Activated CD8-positive, alpha-beta memory T cell treated with anti-CD3 and anti-CD28 coated beads for 36 hours (primary cell): ENCODE results near the gene RRP36. TPM values are rescaled to one million over a fixed set of nuclear protein-coding genes. Genes with fewer than 3 reads are reported as not detected.

Source experiments
- CTCF ChIA-PET: fragments of 350-600 bp; sonication (Branson Sonifier 250); formaldehyde crosslinking; loops from one replicate; lab custom pipeline; 2021; ENCODE audit warnings: antibody characterized with exemption; lab: Charles Lee
- POLR2A ChIA-PET: fragments of 350-600 bp; sonication (Branson Sonifier 250); formaldehyde crosslinking; loops from one replicate; lab custom pipeline; 2021; ENCODE audit warnings: antibody characterized with exemption; lab: Charles Lee
- total RNA-seq, 2 experiments: library from RNA; stranded (reverse); gene quantifications; one replicate each; pipeline ENCODE4 v1.2.3, GENCODE V29; 2021

RRP36 gene
- total RNA-seq, 2 experiments from 2014 or later, result 101 to 103 TPM

DNA sequence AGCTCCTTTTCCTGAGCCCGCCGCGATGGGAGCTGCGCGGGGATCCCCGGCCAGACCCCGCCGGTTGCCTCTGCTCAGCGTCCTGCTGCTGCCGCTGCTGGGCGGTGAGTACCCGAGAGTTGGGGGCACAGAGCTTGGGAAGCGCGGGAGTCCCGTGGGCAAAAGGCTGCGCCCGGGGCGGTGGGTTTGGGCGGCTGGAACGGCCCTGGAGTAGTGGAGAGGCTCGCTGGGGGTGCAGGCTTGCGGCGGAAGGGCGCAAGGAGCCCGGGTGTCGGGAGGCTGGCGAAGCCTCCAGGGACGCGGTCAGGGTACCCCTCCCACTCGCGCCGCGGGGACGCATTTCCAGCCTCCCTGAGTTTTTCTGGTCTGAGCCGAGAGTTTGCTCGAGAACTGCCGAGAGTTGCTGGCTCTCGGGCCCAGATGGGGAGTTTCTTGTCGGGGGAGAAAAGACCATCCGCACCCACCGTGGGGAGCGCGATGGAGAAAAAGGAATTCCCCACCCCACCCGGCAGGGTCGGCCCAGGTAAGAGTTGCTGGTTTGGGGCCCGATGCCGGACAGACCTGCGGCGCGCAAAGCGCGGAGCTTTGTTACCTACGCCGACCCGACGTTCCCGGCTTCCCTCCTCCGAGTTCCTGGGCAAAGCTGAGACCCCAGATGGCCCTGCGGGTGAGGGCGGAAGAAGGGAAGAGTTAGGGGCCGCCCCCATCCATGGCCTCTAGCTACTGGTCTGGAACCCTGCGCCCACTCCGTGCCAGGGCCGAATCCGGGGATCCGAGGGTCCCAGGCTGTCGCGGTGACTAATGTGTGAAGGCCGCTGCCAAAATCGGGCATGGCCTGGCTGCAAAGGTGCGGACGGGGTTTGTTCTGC lies 55.3 kb downstream of the RRP36 start:
- POLR2A ChIA-PET, result interaction anchor here (0.7 kb wide), 1 partner anchor 66 kb away, joined by 6 read pairs; no protein-coding TSS in a partner anchor
- CTCF ChIA-PET, result interaction anchor here (0.6 to 1.5 kb wide), 2 partner anchors 17 to 67 kb away, joined by 3 to 4 read pairs; no protein-coding TSS in a partner anchor

DNA sequence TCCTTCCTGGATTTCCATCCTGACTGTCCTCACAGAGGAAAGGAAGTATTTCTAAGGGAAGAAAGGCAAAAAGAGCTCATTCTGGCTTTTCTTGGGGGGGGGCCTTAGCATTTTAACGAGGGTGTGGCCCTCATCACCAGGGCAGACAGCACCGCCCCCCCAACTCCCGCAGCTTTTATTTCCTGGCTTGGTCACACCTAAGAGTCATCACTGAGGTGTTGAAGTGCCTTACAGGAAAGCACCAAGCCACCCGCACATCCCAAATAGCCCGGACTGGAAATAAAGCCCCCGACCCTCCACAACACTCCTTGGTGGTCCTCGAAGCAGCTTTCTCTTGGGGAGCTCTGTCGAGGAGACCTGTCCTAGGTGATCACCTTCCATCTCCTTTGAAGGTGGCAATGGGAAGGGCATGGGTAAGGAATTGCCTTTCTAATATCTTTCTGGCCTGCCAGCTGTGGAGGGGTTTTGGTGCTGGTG lies 55.9 kb downstream of the RRP36 start:
- ChIA-PET CTCF (interaction anchor here (0.6 kb wide), 1 partner anchor 16 kb away, joined by 3 read pairs; no protein-coding TSS in a partner anchor), POLR2A (no interaction called here)

DNA sequence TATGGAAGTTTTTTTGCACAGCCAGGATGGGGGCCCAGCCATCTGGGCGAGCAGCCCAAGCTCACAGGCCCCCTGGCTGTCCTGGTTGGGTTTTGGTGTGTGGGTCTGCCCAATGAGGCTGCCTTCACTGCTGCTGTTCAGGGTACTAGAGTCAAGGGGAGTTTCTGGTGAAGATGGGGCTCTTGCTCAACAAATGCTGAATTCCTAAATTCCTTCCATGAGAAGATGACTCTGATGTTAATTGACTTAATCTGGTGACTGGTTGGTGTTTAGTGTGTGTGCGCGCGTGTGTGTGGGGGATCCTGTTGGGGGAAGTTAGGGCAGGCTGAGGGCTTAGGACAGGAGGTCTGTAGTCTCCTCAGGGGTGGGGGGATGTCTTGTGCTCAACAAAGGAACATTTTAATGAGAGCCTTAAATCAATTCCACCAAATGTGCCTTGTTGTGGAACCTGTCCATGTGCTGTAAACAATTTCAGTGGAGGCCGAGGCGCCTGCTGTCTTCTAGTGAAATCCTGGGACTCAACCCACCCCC lies 56.6 kb downstream of the RRP36 start:
- POLR2A ChIA-PET, result no interaction called here
- CTCF ChIA-PET, result no interaction called here

DNA sequence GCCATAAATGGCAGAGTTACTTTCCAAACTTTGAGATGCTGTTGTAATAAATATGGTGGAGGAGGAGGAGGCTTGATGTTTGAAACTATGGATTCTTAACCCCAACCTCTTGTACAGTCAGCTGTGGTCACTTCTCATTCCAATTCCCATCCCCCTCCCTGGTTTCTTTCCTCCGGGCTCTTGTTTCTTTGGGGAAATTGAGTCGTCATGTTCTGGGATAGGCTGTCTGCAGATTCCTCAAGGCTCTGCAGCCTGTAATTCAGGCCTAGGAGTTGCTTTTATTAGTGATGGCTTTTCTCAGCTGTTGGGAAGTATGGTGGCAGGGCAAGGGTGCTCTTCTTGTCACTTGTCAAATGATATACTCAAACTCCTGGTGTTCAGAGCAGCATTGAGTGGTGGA lies 57.3 kb downstream of the RRP36 start:
- POLR2A ChIA-PET, result no interaction called here
- CTCF ChIA-PET, result no interaction called here

Other genes starting within 250 kb of the RRP36 start
- 10 to 100 TPM; 12.1 to 12.6 TPM for gene BICRAL, start 239.6 kb upstream of the RRP36 start, total RNA-seq
- gene RPL7L1, start 142.0 kb upstream of the RRP36 start, total RNA-seq, result 100 to 1,000 TPM; 205 to 206 TPM
- not detected for gene PTCRA, start 105.6 kb upstream of the RRP36 start, total RNA-seq
- gene CNPY3, start 92.1 kb upstream of the RRP36 start, total RNA-seq, result 10 to 100 TPM; 48.8 to 50.2 TPM
- under 1 TPM; 0.23 to 0.59 TPM for gene GNMT, start 60.9 kb upstream of the RRP36 start, total RNA-seq
- gene PEX6, start 42.4 kb upstream of the RRP36 start, total RNA-seq, result 10 to 100 TPM; 18.9 to 19.4 TPM
- gene PPP2R5D, start 37.1 kb upstream of the RRP36 start, total RNA-seq, result 10 to 100 TPM; 50.3 to 52.1 TPM
- 100 to 1,000 TPM; 105 to 109 TPM for gene MEA1, start 7.7 kb upstream of the RRP36 start, total RNA-seq
- 10 to 100 TPM; 71.1 to 71.4 TPM for gene KLHDC3, start 7.4 kb upstream of the RRP36 start, total RNA-seq
- gene CUL7, start 32.2 kb downstream of the RRP36 start, total RNA-seq, result 10 to 100 TPM; 11.6 to 11.7 TPM
- 100 to 1,000 TPM in 1 of 2 experiments, 10 to 100 TPM in 1; 97.2 to 108 TPM for gene MRPL2, start 37.8 kb downstream of the RRP36 start, total RNA-seq
- 1 to 10 TPM; 7.4 to 8.2 TPM for gene KLC4, start 38.0 kb downstream of the RRP36 start, total RNA-seq
- gene PTK7, start 54.7 kb downstream of the RRP36 start, total RNA-seq, result 1 to 10 TPM; 1.2 to 1.6 TPM
- 10 to 100 TPM; 52.0 to 54.2 TPM for gene SRF, start 149.6 kb downstream of the RRP36 start, total RNA-seq
- gene CUL9, start 160.6 kb downstream of the RRP36 start, total RNA-seq, result 10 to 100 TPM; 32.9 to 34.9 TPM
- gene DNPH1, start 207.9 kb downstream of the RRP36 start, total RNA-seq, result 10 to 100 TPM; 66.1 to 68.2 TPM
- under 1 TPM; 0.65 to 0.67 TPM for gene TTBK1, start 221.9 kb downstream of the RRP36 start, total RNA-seq